Thoracic aorta (tissue), 2 donors: ENCODE measurements around the gene ADAMTS17. TPM values are rescaled to one million over a fixed set of nuclear protein-coding genes. Genes with fewer than 3 reads are reported as not detected.
A peak's percentile ranks its signal among the peaks of the same experiment; 100 is the strongest.

Experiments
- ATAC-seq: fragments of 150-250 bp; one replicate; pipeline ENCODE4 v1.8.0; 2017; ENCODE audit warnings: low read depth; ENCODE audit not compliant: insufficient number of reproducible peaks, low FRiP score
- DNase-seq: peaks from one replicate; pipeline ENCODE4 v3.0.0-alpha.2; 2020; ENCODE audit warnings: low spot score
- H3K27ac ChIP-seq, 2 donors: fragments of 200-600 bp; sonication (generic); 1 replicate in 1 of 2; 2 replicates in 1 of 2; pipeline ENCODE4 v1.5.1; 2016; ENCODE audit warnings: mild to moderate bottlenecking in 2 of 2, moderate library complexity in 2 of 2
- H3K27me3 ChIP-seq: fragments of 200-600 bp; sonication (generic); replicated peaks from 2 replicates; pipeline ENCODE4 v1.6.0; 2016; ENCODE audit warnings: mild to moderate bottlenecking; ENCODE audit not compliant: insufficient read depth
- H3K36me3 ChIP-seq: fragments of 200-600 bp; sonication (generic); one replicate; pipeline ENCODE4 v1.5.1; 2016
- H3K4me1 ChIP-seq, 2 donors: fragments of 200-600 bp; sonication (generic); 1 replicate in 1 of 2; 2 replicates in 1 of 2; pipeline versions ENCODE4 v1.5.1 to v1.6.0; 2016; ENCODE audit warnings: low read depth in 2 of 2, mild to moderate bottlenecking in 1 of 2; ENCODE audit not compliant: control insufficient read depth in 1 of 2
- H3K4me3 ChIP-seq: fragments of 200-600 bp; sonication (generic); 2 replicates; pipeline ENCODE4 v1.5.1; 2016; ENCODE audit warnings: mild to moderate bottlenecking
- H3K9me3 ChIP-seq: fragments of 200-600 bp; sonication (generic); 2 replicates; pipeline ENCODE4 v1.5.1; 2016
- total RNA-seq, 2 donors: library from RNA; depleted of rRNA; stranded (reverse); fragments of >200 nt; gene quantifications; one replicate each; pipeline versions ENCODE4 v1.1.0 to v1.2.3, GENCODE V29; 2016
- TF ChIP-seq, protein P1 (sequence below): fragments of 200-600 bp; sonication (generic); IDR thresholded peaks from one replicate; pipeline ENCODE4 v1.5.1; 2019; ENCODE audit warnings: antibody characterized with exemption

ADAMTS17 gene
- total RNA-seq, 2 donors from 2014 or later, result 2.8 to 8.1 TPM

DNA sequence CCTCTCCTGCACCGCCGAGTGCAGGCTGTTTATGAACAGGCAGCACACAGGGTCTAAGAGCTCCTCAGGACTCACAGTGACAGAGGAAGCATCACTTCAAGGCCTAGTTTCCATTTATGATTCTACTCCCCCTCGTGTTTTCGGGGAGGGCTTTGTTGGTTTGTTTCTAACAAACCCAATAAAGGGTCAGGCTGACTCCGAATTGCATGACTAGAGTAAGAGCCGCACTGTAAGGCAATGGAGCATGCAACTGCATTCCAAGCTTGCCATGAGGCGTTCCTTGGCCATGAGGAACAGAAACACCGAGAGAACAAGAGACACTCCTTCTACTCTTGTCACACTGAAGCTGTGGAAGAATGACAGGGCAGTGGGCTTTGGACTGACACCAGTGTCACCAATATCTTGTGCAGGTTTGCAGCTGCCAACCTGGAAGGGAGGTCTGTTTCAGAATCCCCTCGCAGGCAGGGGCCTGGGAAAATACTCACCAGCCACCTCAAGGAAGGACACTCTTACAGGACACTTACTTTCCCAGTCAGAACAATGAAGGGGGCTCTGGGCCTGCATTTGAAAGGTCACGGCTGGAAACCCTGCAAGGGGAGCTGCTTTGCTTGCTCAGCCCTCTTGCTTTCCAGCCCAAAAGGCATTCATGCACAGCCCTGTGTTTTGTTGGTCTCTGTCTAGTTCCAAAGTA, 96.8 kb downstream of the ADAMTS17 start:
- Histone ChIP-seq H3K27me3 (no peaks in the 10 kb centered on the region), H3K36me3 (no peaks in the 10 kb centered on the region), H3K27ac (no peak overlapping the region), H3K4me1 (peaks cover 12 to 52% of the 10 kb centered on the region in 2 donors), H3K4me3 (no peak overlapping the region), H3K9me3 (no peaks in the 10 kb centered on the region)
- DNase-seq (no peak), ATAC-seq (no peak)
- TF ChIP-seq, protein P1, sequence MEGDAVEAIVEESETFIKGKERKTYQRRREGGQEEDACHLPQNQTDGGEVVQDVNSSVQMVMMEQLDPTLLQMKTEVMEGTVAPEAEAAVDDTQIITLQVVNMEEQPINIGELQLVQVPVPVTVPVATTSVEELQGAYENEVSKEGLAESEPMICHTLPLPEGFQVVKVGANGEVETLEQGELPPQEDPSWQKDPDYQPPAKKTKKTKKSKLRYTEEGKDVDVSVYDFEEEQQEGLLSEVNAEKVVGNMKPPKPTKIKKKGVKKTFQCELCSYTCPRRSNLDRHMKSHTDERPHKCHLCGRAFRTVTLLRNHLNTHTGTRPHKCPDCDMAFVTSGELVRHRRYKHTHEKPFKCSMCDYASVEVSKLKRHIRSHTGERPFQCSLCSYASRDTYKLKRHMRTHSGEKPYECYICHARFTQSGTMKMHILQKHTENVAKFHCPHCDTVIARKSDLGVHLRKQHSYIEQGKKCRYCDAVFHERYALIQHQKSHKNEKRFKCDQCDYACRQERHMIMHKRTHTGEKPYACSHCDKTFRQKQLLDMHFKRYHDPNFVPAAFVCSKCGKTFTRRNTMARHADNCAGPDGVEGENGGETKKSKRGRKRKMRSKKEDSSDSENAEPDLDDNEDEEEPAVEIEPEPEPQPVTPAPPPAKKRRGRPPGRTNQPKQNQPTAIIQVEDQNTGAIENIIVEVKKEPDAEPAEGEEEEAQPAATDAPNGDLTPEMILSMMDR, result no peak

DNA sequence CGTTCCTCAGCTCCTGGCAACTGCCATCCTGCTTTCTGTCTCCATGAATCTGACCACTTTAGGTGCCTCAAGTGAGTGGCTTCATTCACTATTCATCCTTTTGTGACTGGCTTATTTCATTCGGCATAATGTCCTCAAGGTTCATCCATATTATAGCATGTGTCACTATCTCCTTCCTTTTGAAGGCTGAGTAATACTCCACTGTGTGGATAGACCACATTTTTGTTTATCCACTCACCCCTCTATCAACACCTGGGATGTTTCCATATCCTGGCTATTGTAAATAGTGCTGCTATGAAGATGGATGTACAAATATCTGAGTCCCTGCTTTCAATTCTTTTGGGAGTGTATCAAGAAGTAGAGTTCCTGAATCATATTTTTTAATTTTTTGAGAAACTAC, 98.8 kb downstream of the ADAMTS17 start:
- ATAC-seq, result no peak
- H3K4me3 ChIP-seq, result no peak overlapping the region
- H3K9me3 ChIP-seq, result no peaks in the 10 kb centered on the region
- TF ChIP-seq, protein P1, result no peak
- no peak for DNase-seq
- H3K27ac ChIP-seq, result no peak overlapping the region
- H3K4me1 ChIP-seq, result peaks cover 12 to 44% of the 10 kb centered on the region in 2 donors
- no peaks in the 10 kb centered on the region for H3K36me3 ChIP-seq
- no peaks in the 10 kb centered on the region for H3K27me3 ChIP-seq

- DNase-seq, result peak; percentile 15
These were observed 99.9 kb downstream of the ADAMTS17 start for GRCh38 chr15:100241572-100242482.

DNA sequence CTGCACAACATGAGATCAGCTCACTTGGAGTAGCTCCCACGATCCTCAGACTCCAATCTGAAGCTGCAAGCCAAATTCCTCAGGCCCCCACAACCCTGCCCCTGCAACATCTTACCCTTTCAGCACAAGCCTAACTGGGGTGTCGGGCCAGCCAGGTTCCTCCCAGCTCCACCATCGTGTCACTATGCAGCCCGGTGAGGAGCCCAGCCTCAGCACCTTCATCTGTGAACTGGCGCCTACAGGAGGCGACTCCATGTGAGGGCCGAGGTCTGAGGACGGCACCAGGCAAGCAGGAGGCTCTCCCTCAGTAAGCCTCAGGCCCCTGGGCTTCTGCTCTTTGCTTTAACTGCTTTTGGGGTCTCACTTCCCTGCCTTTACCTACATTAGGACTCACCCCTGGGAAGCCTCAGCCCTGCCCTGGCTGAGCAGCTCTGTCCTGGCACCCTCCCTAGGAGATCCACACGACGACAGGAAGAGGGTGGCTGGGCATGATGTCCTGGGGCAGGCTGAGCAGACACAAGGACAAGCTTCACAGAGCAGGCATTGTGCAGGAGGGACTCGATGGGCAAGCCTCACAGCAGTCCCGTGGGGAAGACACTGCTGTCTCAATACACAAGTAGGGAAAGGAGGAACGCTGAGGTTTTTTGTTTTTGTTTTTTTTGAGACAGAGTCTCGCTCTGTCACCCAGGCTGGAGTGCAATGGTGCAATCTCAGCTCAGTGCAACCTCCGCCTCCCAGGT, 104.6 kb downstream of the ADAMTS17 start:
- Histone ChIP-seq H3K27me3 (no peaks in the 10 kb centered on the region), H3K27ac (no peak overlapping the region), H3K36me3 (no peaks in the 10 kb centered on the region), H3K4me1 (peaks cover 5 to 23% of the 10 kb centered on the region in 2 donors), H3K9me3 (no peaks in the 10 kb centered on the region), H3K4me3 (no peak overlapping the region)
- no peak for ATAC-seq
- no peak for DNase-seq
- TF ChIP-seq, protein P1, result no peak

More at GRCh38 chr15:100241572-100242482, 99.9 kb downstream of the ADAMTS17 start:
- Histone ChIP-seq H3K36me3 (no peaks in the 10 kb centered on the region), H3K27me3 (no peaks in the 10 kb centered on the region), H3K27ac (peak overlapping the region; percentile 57 to 77), H3K4me1 (peaks cover 12 to 44% of the 10 kb centered on the region in 2 donors), H3K9me3 (no peaks in the 10 kb centered on the region), H3K4me3 (peak overlapping the region; percentile 31)
- TF ChIP-seq, protein P1, result no peak
- peak; percentile 75 for ATAC-seq
